Memory B cell (primary cell): ENCODE measurements around the gene CSTF3.

ENCODE experiments used
- ATAC-seq: fragments of 150-1000 bp; cut with Tn5 transposase; 2 replicates; pipeline ENCODE4 v1.10.0; 2021; ENCODE audit warnings: low read depth, mild to moderate bottlenecking, moderate library complexity
- DNase-seq, 2 donors: peaks; one replicate each; pipeline ENCODE4 v3.0.0; 2022; ENCODE audit warnings: low spot score in 2 of 2
- H3K27ac Mint-ChIP-seq: one replicate; pipeline ENCODE4 v1.8.0; 2022; ENCODE audit warnings: mild to moderate bottlenecking, moderate library complexity, mixed read lengths
- H3K27me3 Mint-ChIP-seq: one replicate; pipeline ENCODE4 v1.8.0; 2022; ENCODE audit warnings: mixed read lengths
- H3K36me3 Mint-ChIP-seq: one replicate; pipeline ENCODE4 v1.8.0; 2022; ENCODE audit warnings: mild to moderate bottlenecking, mixed read lengths
- H3K4me1 Mint-ChIP-seq: one replicate; pipeline ENCODE4 v1.8.0; 2022; ENCODE audit warnings: mixed read lengths
- H3K4me3 Mint-ChIP-seq: one replicate; pipeline ENCODE4 v1.8.0; 2022; ENCODE audit warnings: mild to moderate bottlenecking, moderate library complexity, mixed read lengths
- H3K9me3 Mint-ChIP-seq: one replicate; pipeline ENCODE4 v1.8.0; 2022; ENCODE audit warnings: mixed read lengths

The CSTF3 gene

DNA sequence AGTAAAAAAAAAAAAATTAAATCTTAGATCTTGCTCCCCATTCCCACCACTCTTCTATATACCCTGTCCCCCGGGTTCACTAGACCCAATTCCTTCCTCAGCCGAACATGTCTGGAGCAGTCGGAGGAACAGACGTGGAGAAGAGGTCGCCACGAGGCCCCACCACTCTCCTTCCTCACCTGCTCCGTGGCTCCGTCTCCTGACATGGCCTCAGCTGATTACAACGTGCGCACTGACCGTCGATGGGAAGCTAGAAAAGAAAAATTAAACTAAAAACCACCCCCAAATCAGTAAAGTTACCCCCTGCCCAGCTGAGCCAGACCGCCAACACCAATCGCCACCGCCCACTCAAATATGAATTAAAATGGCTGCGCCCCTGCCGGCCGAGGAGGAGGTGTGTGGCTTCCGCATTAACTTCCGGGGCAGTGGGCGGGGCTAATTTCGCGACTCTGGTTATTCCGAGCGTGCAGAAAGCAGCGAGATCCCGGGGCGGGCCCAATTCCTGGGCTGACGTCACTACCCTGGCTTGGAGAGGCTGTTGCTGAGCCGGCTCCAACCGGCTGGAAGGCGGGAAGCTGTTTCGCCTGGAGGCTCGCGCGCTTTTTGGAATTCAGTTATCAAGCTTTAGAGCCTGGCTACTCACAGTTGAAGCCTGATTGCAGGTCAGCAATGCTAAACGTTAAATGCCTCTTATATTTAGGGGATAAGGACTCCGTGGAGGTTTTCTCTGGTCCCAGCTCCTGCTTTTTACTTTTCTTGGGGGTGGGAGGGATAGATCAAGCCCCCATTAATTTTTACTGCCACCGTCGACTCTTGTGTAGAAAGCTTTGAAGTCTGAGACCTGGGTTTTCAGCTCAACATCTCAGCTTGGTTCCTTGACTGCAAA lies at the start of gene CSTF3:
CSTF3 (minus strand) TSS at position 361 of the 886 bp plus-strand sequence; CDS start at position 206, 155 bp downstream.
- Mint-ChIP-seq H3K27ac (peak within 1 kb of the TSS; percentile 98), H3K4me1 (peaks cover 25% of the 10 kb centered on the region), H3K4me3 (peak within 1 kb of the TSS; percentile 97), H3K27me3 (no peaks in the 10 kb centered on the region), H3K9me3 (no peaks in the 10 kb centered on the region), H3K36me3 (peaks cover 4% of the 10 kb centered on the region)
- ATAC-seq = peak; percentile 95
- DNase-seq = peak; percentile 88 to 90

DNA sequence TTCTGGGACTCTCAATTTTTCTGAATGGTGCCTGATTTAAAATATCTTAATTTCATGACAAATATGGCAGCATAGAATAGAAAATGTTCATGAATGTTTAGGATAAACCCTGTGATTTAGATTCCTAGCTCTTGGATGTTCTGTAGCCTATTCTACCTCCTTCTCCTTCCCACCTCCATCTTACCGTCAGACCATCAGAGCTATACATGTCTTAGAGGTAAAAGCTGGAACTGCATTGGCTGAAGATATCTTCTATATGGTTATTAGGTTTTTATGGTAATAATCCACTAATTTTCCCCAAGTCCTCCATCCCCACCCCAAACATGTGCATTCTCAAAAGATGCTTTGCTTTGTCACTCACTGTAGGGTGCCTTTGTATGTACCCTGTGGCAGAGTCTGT lies 46.9 kb upstream of the CSTF3 start:
- DNase-seq = no peak
- Mint-ChIP-seq H3K27me3 (peaks cover 5% of the 10 kb centered on the region), H3K9me3 (peaks cover 2% of the 10 kb centered on the region), H3K4me3 (no peak overlapping the region), H3K36me3 (peaks cover 2% of the 10 kb centered on the region), H3K4me1 (no peaks in the 10 kb centered on the region), H3K27ac (no peak overlapping the region)
- ATAC-seq = no peak

DNA sequence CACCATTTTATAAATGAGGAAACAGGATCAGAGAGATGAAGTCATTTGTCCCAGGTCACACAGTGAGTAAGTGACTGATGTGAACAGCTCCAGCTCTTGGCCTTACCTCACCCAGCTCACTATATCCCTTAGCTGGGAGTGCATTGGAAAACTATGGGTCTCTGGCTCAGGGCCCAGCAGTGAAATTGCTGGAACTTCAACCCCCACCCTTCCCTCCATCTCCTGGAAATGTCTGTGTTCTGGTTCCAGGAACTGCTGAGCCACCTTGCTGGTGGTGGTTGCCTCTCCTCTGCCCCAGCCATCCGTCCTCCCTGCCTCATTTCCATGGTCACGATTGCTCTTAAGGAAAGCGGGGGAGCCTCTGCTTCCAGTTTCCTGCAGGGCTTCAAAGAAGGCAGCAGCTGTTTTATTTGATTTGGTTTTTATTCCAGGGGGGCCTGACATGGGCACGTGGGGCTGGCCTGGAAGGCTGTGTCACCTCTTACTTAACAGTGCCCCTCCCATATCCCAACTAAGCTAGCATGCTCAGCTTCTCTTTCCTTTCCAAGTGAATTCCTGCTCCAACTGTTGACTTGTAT lies 46.2 kb upstream of the CSTF3 start:
- no peak for ATAC-seq
- Mint-ChIP-seq H3K36me3 (peaks cover 2% of the 10 kb centered on the region), H3K27ac (no peak overlapping the region), H3K27me3 (peaks cover 5% of the 10 kb centered on the region), H3K4me3 (no peak overlapping the region), H3K4me1 (no peaks in the 10 kb centered on the region), H3K9me3 (peaks cover 2% of the 10 kb centered on the region)
- no peak for DNase-seq

DNA sequence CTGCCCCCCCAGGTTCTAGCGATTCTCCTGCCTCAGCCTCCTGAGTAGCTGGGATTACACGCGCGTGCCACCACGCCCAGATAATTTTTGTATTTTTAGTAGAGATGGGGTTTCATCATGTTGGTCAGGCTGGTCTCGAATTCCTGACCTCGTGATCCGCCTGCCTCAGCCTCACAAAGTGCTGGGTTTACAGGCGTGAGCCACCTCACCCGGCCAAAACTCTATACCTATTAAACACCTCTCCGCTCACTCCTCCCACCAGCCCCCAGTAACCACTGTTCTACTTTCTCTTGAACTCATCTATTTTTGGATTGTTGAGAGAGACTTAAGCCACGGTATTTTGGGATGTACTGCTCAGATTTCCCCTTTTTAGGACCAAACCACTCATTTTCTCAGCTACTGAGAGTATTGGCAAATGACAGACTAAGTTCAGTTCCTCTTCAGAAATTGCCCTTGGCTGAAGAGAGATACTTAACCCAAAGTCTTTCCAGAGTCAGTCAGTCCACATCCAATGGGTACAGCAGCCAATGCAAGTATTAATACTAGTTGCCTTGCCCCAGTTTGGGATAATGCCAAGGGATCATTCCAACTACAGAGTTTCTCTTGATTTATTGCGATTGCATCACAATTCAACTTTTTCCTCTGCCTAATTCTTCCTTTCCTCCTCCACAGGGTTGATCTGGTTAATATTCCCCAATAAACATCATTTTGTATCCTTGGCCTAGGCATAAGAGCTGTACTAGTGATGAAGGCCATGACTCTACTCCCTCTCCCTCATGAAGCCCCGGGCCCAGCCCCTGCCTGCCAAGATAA lies 36.8 kb upstream of the CSTF3 start:
- no peak overlapping the region for H3K27ac Mint-ChIP-seq
- H3K36me3 Mint-ChIP-seq = no peaks in the 10 kb centered on the region
- no peaks in the 10 kb centered on the region for H3K27me3 Mint-ChIP-seq
- no peaks in the 10 kb centered on the region for H3K4me1 Mint-ChIP-seq
- ATAC-seq = no peak
- no peak overlapping the region for H3K4me3 Mint-ChIP-seq
- no peaks in the 10 kb centered on the region for H3K9me3 Mint-ChIP-seq
- no peak for DNase-seq

DNA sequence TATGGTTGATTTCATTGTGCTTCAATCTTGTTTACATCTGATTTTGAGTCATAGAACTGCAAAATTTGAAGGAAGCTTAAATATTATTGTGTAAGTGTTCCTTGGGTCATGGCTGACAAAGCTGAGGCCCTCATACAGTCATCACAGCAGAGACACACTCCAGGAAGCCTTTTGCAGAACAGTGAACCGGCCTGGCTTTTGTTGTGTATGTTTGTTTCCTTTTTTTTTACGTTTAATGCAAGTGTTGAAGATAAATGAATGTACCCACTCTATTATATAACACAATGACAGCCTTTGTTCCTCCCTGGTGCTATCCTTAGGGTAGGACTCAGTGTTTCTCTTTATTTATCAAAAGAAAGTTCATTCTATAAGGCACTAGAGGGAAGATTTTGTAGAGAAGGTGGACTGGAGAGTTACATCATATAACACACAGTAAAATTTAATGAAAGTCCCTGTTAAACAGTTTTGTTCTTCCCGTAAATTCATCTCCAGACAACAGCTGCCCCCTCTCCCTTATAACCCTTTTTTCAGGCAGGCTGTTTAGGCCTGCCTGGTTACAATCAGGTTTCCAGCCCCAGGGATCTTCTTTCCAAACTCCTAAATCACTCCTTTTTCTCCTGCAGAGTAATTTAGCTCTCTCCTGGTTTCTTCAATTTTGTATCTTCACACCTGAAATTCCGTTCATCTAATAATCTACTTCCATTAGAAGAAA lies 34.3 kb upstream of the CSTF3 start:
- Mint-ChIP-seq H3K27me3 (no peaks in the 10 kb centered on the region), H3K36me3 (no peaks in the 10 kb centered on the region), H3K27ac (no peak overlapping the region), H3K9me3 (no peaks in the 10 kb centered on the region), H3K4me1 (no peaks in the 10 kb centered on the region), H3K4me3 (no peak overlapping the region)
- DNase-seq (no peak), ATAC-seq (no peak)

DNA sequence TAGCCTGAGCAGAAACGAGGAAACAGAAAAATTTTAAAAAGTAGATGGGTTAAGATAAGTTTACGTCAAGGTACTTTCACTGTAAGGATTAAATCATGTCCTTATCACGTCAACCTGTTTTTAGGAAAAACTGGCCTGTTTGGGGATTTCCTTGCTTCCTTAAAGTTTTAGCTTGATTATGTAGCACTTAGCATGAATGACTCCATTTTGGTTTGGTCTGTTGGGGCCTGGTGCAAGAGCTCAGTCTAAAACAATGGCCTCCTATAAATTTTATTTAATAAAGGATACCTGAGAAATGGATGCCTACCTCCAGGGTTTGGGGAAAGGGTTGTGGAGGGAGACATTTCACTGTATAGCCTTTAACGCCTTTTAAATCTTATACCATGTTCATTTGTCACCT lies 33.2 kb upstream of the CSTF3 start:
- no peak for ATAC-seq
- Mint-ChIP-seq H3K4me1 (no peaks in the 10 kb centered on the region), H3K9me3 (no peaks in the 10 kb centered on the region), H3K27ac (no peak overlapping the region), H3K27me3 (no peaks in the 10 kb centered on the region), H3K4me3 (no peak overlapping the region), H3K36me3 (peaks cover 2% of the 10 kb centered on the region)
- DNase-seq = no peak

DNA sequence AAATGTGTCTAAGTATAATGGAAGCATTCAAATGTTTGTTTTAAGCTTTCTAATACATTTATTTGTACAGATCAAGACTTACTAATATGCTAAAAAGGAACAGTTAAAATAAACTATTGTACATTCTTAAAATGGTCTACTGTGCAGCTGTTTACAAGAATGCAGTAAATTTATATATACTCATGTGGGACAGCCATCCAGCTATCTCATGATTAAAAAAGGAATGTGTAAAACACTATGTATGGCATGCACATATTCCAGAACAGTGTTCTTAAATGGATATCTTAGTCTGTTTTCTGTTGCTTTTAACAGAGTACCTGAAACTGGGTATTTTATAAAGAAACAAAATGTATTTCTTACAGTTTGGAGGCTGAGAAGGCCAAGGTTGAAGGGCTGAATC lies 30.2 kb upstream of the CSTF3 start:
- Mint-ChIP-seq H3K27me3 (no peaks in the 10 kb centered on the region), H3K4me1 (no peaks in the 10 kb centered on the region), H3K4me3 (no peak overlapping the region), H3K9me3 (no peaks in the 10 kb centered on the region), H3K27ac (no peak overlapping the region), H3K36me3 (peaks cover 2% of the 10 kb centered on the region)
- DNase-seq (no peak), ATAC-seq (no peak)

DNA sequence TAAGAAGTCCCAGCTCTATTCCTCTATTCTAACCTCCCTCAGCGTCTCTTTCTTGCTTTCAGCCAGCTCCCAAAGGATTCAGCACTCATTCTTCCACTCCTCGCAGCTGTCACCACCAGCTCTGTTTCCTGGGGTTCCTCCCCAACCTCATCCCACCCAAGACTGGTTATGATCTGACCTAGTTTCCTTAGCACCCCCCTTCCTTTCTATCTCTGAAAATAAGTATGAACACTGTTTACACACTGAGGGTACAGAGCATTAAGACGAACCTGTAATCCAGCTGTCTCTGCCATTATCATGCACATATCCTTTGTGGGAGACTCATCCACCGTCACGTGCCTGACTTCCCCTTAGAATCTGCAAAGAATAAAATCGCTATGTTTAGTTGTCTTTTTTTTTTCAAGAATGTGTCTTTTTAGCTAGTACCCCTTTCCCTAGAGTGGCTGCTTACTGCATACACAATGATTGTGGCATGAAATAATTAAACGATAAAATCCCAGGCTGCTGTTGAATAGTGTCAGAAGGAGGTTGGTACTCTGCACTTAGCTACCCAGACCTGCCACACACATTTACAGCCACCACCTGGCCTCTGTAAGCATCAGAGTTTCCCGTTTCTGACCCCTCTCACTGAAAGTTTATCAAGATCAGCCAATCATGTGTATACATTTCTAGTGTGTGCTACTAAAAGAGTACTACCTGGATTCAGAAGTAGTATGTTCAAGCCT lies 26.9 kb upstream of the CSTF3 start:
- Mint-ChIP-seq H3K4me3 (no peak overlapping the region), H3K27ac (no peak overlapping the region), H3K27me3 (no peaks in the 10 kb centered on the region), H3K36me3 (peaks cover 2% of the 10 kb centered on the region), H3K9me3 (no peaks in the 10 kb centered on the region), H3K4me1 (no peaks in the 10 kb centered on the region)
- ATAC-seq = no peak
- DNase-seq = no peak

DNA sequence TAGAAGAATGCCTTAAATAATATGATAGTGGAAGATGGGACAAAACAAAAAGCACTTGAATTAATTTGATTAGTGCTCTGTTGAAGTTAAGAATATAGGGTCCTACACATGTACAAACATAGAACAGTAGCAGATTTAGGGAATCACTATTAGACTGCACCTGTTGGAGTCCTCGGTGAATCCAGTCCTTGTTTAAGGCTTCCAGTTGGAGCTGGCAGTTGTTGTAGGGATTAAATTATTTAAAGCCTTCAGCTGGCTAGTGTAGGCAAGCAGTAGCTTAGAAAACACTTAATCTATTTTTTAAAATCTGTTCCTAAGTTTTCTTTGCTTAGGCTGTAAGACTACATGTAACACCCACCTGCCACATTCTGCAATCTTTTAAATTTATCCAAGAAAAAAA lies 24.5 kb upstream of the CSTF3 start:
- Mint-ChIP-seq H3K9me3 (no peaks in the 10 kb centered on the region), H3K4me1 (no peaks in the 10 kb centered on the region), H3K36me3 (peaks cover 2% of the 10 kb centered on the region), H3K4me3 (no peak overlapping the region), H3K27me3 (no peaks in the 10 kb centered on the region), H3K27ac (no peak overlapping the region)
- no peak for DNase-seq
- ATAC-seq = no peak

DNA sequence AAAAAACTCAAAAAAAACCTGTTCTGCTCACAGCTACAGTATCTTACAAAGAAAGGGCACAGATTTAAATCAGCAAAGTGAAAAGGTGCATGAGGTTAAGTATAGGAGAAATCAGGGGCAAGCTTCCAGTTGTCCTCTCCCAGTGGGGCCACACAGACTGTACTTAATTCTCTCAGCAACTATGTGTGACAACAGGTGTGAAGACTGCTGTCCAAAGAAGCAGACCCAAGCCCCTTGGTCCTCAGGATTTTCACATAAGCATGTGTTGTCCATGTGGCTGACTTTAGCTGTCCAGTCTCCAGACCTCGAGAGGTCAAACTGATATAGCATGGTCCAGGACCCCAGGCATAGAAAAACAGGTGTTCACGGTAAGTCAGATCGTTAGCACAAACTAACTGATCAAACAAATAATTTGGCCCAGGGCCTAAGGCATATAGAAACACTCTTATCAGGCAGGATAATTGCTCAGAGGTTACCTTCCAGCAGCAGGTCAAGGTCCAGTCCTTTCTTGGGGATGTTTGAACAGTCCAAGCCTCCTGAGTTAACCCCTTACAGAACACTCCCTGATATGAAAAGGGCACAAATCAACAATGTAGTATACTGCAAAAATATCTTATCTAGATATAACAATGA lies 21.1 kb upstream of the CSTF3 start:
- ATAC-seq (no peak), DNase-seq (no peak)
- H3K36me3 Mint-ChIP-seq = peaks cover 2% of the 10 kb centered on the region
- peaks cover 2% of the 10 kb centered on the region for H3K9me3 Mint-ChIP-seq
- no peak overlapping the region for H3K27ac Mint-ChIP-seq
- H3K4me1 Mint-ChIP-seq = no peaks in the 10 kb centered on the region
- H3K4me3 Mint-ChIP-seq = no peak overlapping the region
- H3K27me3 Mint-ChIP-seq = no peaks in the 10 kb centered on the region

DNA sequence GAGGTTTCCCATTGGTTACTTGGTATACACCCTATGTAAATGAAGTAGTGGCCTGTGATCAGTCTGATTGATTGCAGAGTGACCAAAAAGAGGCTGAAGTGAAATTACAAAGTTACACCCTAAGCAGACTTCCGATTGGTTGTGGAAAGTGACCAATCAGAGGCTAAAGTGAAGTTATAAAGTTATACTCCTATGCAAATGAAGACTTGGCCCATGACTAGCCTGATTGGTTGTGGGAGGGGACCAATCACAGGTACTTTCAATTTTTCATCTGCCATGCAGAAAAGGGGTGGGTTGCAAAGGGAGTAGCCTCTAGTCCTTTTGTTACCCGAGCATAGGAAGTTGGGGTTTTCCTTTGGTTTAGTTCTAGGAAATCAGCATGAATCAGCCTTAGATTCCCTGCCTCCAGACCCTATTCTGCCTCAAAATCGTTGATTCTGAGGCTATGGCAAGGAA lies 18.1 kb upstream of the CSTF3 start:
- Mint-ChIP-seq H3K4me3 (no peak overlapping the region), H3K4me1 (no peaks in the 10 kb centered on the region), H3K9me3 (peaks cover 2% of the 10 kb centered on the region), H3K27ac (no peak overlapping the region), H3K36me3 (peaks cover 2% of the 10 kb centered on the region), H3K27me3 (no peaks in the 10 kb centered on the region)
- ATAC-seq (no peak), DNase-seq (no peak)

DNA sequence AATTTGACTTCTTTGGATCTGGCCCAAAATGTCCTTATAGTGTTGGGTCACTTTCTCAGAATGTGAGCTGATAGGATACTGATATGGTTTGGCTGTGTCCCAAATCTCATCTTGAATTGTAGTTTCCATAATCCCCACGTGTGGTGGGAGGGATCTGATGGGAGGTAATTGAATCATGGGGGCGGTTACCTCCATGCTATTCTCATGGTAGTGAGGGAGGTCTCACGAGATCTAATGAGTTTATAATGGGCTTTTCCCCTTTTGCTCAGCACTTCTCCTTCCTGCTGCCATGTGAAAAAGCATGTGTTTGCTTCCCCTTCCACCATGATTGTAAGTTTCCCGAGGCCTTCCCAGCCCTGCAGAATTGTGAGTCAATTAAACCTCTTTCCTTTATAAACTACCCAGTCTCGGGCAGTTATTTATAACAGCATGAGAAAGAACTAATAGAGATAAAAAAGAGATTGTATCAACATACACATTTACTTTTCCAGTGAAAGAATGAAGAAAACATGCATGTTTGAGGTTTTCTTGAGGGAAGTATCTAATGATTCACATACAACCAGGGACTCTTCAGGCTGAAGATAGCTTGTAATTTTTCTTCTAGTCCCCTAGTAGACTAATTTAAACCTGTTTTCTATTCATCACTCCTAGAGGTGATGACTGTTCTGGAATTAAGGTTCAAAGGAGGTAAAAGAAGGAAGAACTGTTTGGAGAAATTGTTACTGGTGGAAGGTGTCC lies 17.3 kb upstream of the CSTF3 start:
- peaks cover 2% of the 10 kb centered on the region for H3K9me3 Mint-ChIP-seq
- H3K36me3 Mint-ChIP-seq = peaks cover 2% of the 10 kb centered on the region
- ATAC-seq = no peak
- H3K4me3 Mint-ChIP-seq = no peak overlapping the region
- H3K27ac Mint-ChIP-seq = no peak overlapping the region
- DNase-seq = no peak
- H3K27me3 Mint-ChIP-seq = no peaks in the 10 kb centered on the region
- H3K4me1 Mint-ChIP-seq = no peaks in the 10 kb centered on the region
